Measurements from ENCODE around the gene GCG. TPM values are rescaled to one million over a fixed set of nuclear protein-coding genes. Genes with fewer than 3 reads are reported as not detected.

Gene GCG
- total RNA-seq, 1 experiment from 2014 or later = 0.31 TPM

GRCh38 chr2:162116352-162116751 lies 35.7 kb downstream of the GCG start:
- ChIA-PET POLR2A (no interaction called here), CTCF (no interaction called here)
- intact Hi-C loops (cut with micrococcal nuclease; ENCODE audit: unreplicated experiment) = no loop called here
- TF ChIP-seq, protein P1, sequence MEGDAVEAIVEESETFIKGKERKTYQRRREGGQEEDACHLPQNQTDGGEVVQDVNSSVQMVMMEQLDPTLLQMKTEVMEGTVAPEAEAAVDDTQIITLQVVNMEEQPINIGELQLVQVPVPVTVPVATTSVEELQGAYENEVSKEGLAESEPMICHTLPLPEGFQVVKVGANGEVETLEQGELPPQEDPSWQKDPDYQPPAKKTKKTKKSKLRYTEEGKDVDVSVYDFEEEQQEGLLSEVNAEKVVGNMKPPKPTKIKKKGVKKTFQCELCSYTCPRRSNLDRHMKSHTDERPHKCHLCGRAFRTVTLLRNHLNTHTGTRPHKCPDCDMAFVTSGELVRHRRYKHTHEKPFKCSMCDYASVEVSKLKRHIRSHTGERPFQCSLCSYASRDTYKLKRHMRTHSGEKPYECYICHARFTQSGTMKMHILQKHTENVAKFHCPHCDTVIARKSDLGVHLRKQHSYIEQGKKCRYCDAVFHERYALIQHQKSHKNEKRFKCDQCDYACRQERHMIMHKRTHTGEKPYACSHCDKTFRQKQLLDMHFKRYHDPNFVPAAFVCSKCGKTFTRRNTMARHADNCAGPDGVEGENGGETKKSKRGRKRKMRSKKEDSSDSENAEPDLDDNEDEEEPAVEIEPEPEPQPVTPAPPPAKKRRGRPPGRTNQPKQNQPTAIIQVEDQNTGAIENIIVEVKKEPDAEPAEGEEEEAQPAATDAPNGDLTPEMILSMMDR (IDR thresholded peaks at IDR 0.05) = no peak
- TF ChIP-seq SIN3A (IDR thresholded peaks at IDR 0.05; ENCODE audit: borderline replicate concordance, insufficient read depth, low read depth, low read length) (no peak), TCF7L2 (IDR thresholded peaks at IDR 0.05; ENCODE audit: low read depth, low read length) (no peak), REST (IDR thresholded peaks at IDR 0.05; ENCODE audit: insufficient read depth in 1 of 2, low read depth in 2 of 2, low read length in 1 of 2) (no peak), POLR2AphosphoS5 (IDR thresholded peaks at IDR 0.05; ENCODE audit: low read depth, low read length) (no peak)
- Histone ChIP-seq H3K9me3 (ENCODE audit: control insufficient read depth, insufficient read depth, low read depth, low read length) (no peaks in the 10 kb centered on the region), H3K27ac (ENCODE audit: low read length) (no peak overlapping the region), H3K27me3 (ENCODE audit: control insufficient read depth, insufficient read depth, low read length) (no peaks in the 10 kb centered on the region), H3K4me3 (ENCODE audit: low read depth in 2 of 2, low read length in 2 of 2) (no peak overlapping the region), H3K36me3 (ENCODE audit: control insufficient read depth, insufficient read depth, low read length) (no peaks in the 10 kb centered on the region), H3K4me1 (ENCODE audit: control insufficient read depth, insufficient read depth, low read length) (no peaks in the 10 kb centered on the region)
- in situ Hi-C loops (cut with HindIII; ENCODE audit: low pct_unique_long_range_greater_than_20kb, low sequenced_read_pairs) = no loop called here
- ATAC-seq (no peak), DNase-seq (ENCODE audit: low read depth, low spot score) (no peak)
- BruUV-seq (replicated peaks) = no TSS peak

DNA sequence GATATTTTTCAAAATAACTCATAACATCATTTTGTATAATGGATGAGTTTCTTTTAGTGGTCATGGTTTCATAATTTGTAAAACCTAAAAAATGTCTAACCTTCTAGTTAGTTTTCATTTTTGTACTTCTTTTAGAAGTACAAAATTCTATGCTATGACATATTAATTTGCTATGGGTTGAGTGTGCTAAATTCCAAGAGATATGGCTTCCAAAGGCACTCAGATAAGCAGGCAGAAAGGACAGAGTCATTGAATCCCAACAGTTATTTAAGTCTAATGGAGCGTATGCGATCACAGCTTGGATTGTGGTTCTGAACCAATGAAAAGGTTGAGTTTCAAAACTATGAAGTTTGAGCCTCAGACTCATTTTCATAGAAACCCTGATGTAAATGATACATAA lies 37.0 kb downstream of the GCG start:
- CTCF ChIA-PET = no interaction called here
- no TSS peak for BruUV-seq (replicated peaks)
- H3K27ac ChIP-seq (ENCODE audit: low read length) = no peak overlapping the region
- DNase-seq (ENCODE audit: low read depth, low spot score) (no peak), ATAC-seq (no peak)
- in situ Hi-C loops (cut with HindIII; ENCODE audit: low pct_unique_long_range_greater_than_20kb, low sequenced_read_pairs) (no loop called here), intact Hi-C loops (cut with micrococcal nuclease; ENCODE audit: unreplicated experiment) (no loop called here)
- H3K4me3 ChIP-seq (ENCODE audit: low read depth in 2 of 2, low read length in 2 of 2) = no peak overlapping the region
- no peaks in the 10 kb centered on the region for H3K9me3 ChIP-seq (ENCODE audit: control insufficient read depth, insufficient read depth, low read depth, low read length)
- no peaks in the 10 kb centered on the region for H3K4me1 ChIP-seq (ENCODE audit: control insufficient read depth, insufficient read depth, low read length)
- no peaks in the 10 kb centered on the region for H3K27me3 ChIP-seq (ENCODE audit: control insufficient read depth, insufficient read depth, low read length)
- H3K36me3 ChIP-seq (ENCODE audit: control insufficient read depth, insufficient read depth, low read length) = no peaks in the 10 kb centered on the region
- POLR2A ChIA-PET = no interaction called here
- TF ChIP-seq TCF7L2 (IDR thresholded peaks at IDR 0.05; ENCODE audit: low read depth, low read length) = no peak
- no peak for TF ChIP-seq REST (IDR thresholded peaks at IDR 0.05; ENCODE audit: insufficient read depth in 1 of 2, low read depth in 2 of 2, low read length in 1 of 2)
- no peak for TF ChIP-seq POLR2AphosphoS5 (IDR thresholded peaks at IDR 0.05; ENCODE audit: low read depth, low read length)
- no peak for TF ChIP-seq SIN3A (IDR thresholded peaks at IDR 0.05; ENCODE audit: borderline replicate concordance, insufficient read depth, low read depth, low read length)
- TF ChIP-seq, protein P1 (IDR thresholded peaks at IDR 0.05) = no peak

Data from Panc1 (cell line).